Left lung (tissue), 10 donors: ENCODE measurements around the gene ACO2. TPM values are rescaled to one million over a fixed set of nuclear protein-coding genes. Genes with fewer than 3 reads are reported as not detected.
"Not testable (repeated sequence)": the region's sequence is repeated elsewhere in the genome, so short reads cannot be mapped to it uniquely, and the experiment has no call there.

Experiments used
- ATAC-seq: fragments of 200-7000 bp; cut with Tn5 transposase; one replicate; pipeline ENCODE4 v1.9.1; 2020; ENCODE audit warnings: moderate library complexity
- DNase-seq, 4 donors: peaks; one replicate each; pipeline ENCODE4 v3.0.0-alpha.2; 2013 to 2020
- H3K27ac ChIP-seq, 2 donors: fragments of 200-600 bp; sonication (generic) in 1 of 2; one replicate each; pipeline versions ENCODE4 v1.5.0 to v1.8.0; 2020 to 2021
- H3K27me3 ChIP-seq, 2 donors: fragments of 200-600 bp; sonication (generic) in 1 of 2; one replicate each; pipeline versions ENCODE4 v1.5.0 to v1.8.0; 2020 to 2021
- H3K36me3 ChIP-seq, 2 donors: fragments of 200-600 bp; sonication (generic) in 1 of 2; one replicate each; pipeline versions ENCODE4 v1.5.0 to v1.8.0; 2020 to 2021
- H3K4me1 ChIP-seq, 2 donors: fragments of 200-600 bp; one replicate each; pipeline ENCODE4 v1.8.0; 2021
- H3K4me3 ChIP-seq, 2 donors: fragments of 200-600 bp; sonication (generic) in 1 of 2; one replicate each; pipeline versions ENCODE4 v1.5.0 to v1.8.0; 2020 to 2021; ENCODE audit warnings: mild to moderate bottlenecking in 1 of 2
- H3K9me3 ChIP-seq, 2 donors: fragments of 200-600 bp; sonication (generic) in 1 of 2; one replicate each; pipeline versions ENCODE4 v1.5.0 to v1.8.0; 2020 to 2021
- CTCF ChIP-seq, 2 donors: fragments of 200-600 bp; sonication (generic) in 1 of 2; IDR thresholded peaks; one replicate each; pipeline versions ENCODE4 v1.5.0 to v1.8.0; 2021; ENCODE audit warnings: antibody characterized with exemption in 2 of 2
- intact Hi-C, 2 donors: fragments of 100-400 bp; cut with DNase I; formaldehyde crosslinking; loops; one replicate each; pipeline versions ENCODE4 v1.11.2 to v1.14.2; 2022
- polyA plus RNA-seq, 6 donors: library from polyadenylated mRNA; unstranded; fragments of 120-200 nt; gene quantifications; one replicate each; pipeline ENCODE4 v1.2.1, GENCODE V29; 2013; ENCODE audit not compliant: insufficient read length in 6 of 6
- total RNA-seq, 2 donors: library from RNA; stranded (reverse); fragmentation: NEBNext Ultra II Directional; extraction: Animal tissue kit (Norgen Biotek cat#: 25700); gene quantifications; one replicate each; pipeline ENCODE4 v1.2.1, GENCODE V29; 2021
- donor health status: DM: no; HTN: yes; CAD: no.
- donor health status: DM: no; HTN: no; CAD: no.

ACO2 gene
- total and polyA plus RNA-seq, 8 donors, result 51.0 to 91.8 (median 59.4) TPM

- Histone ChIP-seq H3K36me3 (peaks cover 0 to 58% of the 10 kb centered on the region in 2 donors), H3K9me3 (no peaks in the 10 kb centered on the region), H3K27me3 (no peaks in the 10 kb centered on the region), H3K4me3 (no peak overlapping the region), H3K27ac (no peak overlapping the region), H3K4me1 (peaks cover 0 to 5% of the 10 kb centered on the region in 2 donors)
- ATAC-seq, result no peak
- no peak for DNase-seq
- TF ChIP-seq CTCF (IDR thresholded peaks at IDR 0.05), result no peak
- intact Hi-C loops, result no loop called here
Observed at GRCh38 chr22:41429951-41430332, 39.0 kb upstream of the ACO2 start.

DNA sequence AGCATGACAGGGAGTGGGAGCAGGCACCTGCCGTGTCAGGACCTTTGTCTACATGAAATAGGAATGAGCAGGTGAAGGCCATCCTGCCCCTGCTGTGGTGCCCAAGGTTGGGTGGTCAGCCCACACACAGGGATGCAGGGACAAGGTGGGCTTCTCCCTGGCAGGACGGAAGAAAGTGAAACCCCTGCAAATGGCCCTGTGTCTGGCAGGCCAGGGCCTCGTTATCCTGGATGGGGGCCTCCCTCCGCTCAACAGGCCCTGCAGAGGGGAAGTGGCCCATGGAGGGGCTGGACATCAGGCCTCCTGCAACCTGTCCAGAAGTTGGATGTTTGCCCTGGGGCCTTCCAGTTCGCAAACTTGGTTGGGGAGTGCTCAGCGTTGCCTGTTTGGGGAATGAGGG is 37.3 kb upstream of the ACO2 start:
- no peak for ATAC-seq

DNA sequence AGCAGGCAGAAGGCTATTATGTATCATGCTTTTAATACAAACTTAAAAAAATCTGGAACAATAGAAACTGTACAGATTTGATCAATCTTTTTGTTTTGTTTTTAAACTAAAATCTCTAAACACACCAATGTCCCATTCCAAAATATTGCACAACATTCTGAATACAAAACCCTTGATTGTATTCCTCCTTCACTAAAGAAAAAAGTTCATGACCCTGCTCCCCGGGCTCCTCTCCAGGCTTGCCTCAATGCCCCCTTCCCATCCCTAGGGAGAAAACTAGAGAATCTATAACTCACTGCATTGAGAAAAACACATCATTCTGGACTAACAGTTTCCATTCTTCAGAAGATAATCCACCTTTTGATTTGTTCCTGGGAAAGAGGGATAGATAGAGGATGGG is 35.4 kb upstream of the ACO2 start:
- ATAC-seq, H3K27me3 ChIP-seq, H3K9me3 ChIP-seq, intact Hi-C loops, H3K27ac ChIP-seq, DNase-seq, H3K4me3 ChIP-seq: not testable (repeated sequence)
- Histone ChIP-seq H3K36me3 (peaks cover 0 to 69% of the 10 kb centered on the region in 2 donors), H3K4me1 (peaks cover 0 to 10% of the 10 kb centered on the region in 2 donors)

More for the DNA sequence above, 37.3 kb upstream of the ACO2 start:
- no peak for TF ChIP-seq CTCF (IDR thresholded peaks at IDR 0.05)
- Histone ChIP-seq H3K4me1 (peaks cover 0 to 10% of the 10 kb centered on the region in 2 donors), H3K27me3 (no peaks in the 10 kb centered on the region), H3K36me3 (peaks cover 0 to 61% of the 10 kb centered on the region in 2 donors), H3K9me3 (no peaks in the 10 kb centered on the region), H3K4me3 (no peak overlapping the region), H3K27ac (no peak overlapping the region)
- no peak for DNase-seq
- intact Hi-C loops, result no loop called here

DNA sequence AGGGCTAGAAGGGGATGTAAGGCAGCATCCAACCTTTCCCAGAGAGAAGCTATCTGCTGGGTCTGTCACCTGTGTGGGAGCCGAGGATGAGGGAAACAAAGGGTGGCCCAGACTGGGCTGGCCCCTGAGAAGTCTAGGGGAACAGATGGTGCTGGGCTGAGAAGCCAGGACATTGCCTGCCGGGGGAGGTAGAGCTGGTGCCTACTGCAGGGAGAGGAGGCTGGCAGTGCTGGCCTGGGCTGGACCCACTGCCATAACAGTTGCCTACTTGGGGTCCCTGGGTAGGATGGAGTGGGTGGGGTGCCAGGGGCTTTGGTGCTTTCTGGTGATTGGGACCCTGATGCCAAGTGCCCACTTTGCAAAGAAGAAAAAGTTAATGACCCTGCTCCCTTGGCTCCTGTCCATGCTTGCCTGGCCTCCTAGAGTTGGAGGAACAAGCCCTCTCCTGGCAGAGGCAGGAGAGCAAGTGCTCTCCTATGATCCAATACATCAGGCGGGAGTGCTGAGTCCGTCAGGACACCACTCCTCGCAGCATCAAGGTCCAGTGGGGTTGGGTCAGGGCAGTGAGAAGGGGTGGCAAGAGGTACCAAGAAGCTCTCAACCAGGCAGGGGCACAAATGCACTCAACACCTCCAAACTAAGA is 34.4 kb upstream of the ACO2 start:
- H3K27ac ChIP-seq, DNase-seq, intact Hi-C loops, ATAC-seq, H3K4me3 ChIP-seq, H3K9me3 ChIP-seq, H3K27me3 ChIP-seq: not testable (repeated sequence)
- Histone ChIP-seq H3K36me3 (peaks cover 0 to 69% of the 10 kb centered on the region in 2 donors), H3K4me1 (peaks cover 0 to 18% of the 10 kb centered on the region in 2 donors)

DNA sequence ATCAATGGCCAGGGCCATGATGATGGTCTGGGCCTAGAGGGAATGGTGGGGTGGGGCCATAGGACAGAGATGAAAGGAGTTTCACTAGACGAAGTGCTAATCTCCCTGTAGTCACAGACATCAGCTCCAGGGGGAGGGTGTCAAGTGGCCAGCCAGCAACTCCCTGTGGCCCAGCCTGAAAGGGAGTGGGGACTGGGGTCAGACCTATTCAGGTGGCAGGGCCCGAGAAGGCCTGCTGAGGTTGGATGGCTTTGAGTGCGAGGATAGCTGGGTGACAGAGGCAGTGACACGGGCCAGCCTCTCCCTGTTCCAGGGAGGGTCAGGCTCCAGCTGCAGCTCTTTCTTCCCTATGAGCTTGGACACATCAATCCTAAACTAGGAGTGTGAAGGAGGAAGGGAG is 33.4 kb upstream of the ACO2 start:
- intact Hi-C loops, result no loop called here

More for the DNA sequence above, 33.4 kb upstream of the ACO2 start:
- DNase-seq (no peak), ATAC-seq (no peak)
- TF ChIP-seq CTCF (IDR thresholded peaks at IDR 0.05), result no peak
- peaks cover 0 to 22% of the 10 kb centered on the region in 2 donors for H3K4me1 ChIP-seq
- H3K27me3 ChIP-seq, result no peaks in the 10 kb centered on the region
- H3K4me3 ChIP-seq, result no peak overlapping the region
- H3K9me3 ChIP-seq, result no peaks in the 10 kb centered on the region
- H3K27ac ChIP-seq, result no peak overlapping the region
- peaks cover 0 to 76% of the 10 kb centered on the region in 2 donors for H3K36me3 ChIP-seq
